Prostate gland (tissue), 2 donors: ENCODE results near the gene LNX2.

Source experiments
- POLR2A ChIP-seq: fragments of 450-650 bp; IDR thresholded peaks from one replicate; pipeline ENCODE4 v1.6.1; 2016; ENCODE audit warnings: antibody characterized with exemption, mild to moderate bottlenecking
- POLR2AphosphoS5 ChIP-seq: sonication (generic); formaldehyde crosslinking; IDR thresholded peaks from one replicate; pipeline ENCODE4 v1.6.1; 2017; ENCODE audit warnings: antibody characterized with exemption
- TF ChIP-seq, protein P1 (sequence below), 4 experiments: fragments of 200-600 bp in 2 of 4; fragments of 450-650 bp in 2 of 4; sonication (generic) in 2 of 4; IDR thresholded peaks; 1 replicate in 3 of 4; 2 replicates in 1 of 4; pipeline ENCODE4 v1.5.1; 2016 to 2019; ENCODE audit warnings: antibody characterized with exemption in 4 of 4, mild to moderate bottlenecking in 2 of 4, moderate library complexity in 2 of 4

DNA sequence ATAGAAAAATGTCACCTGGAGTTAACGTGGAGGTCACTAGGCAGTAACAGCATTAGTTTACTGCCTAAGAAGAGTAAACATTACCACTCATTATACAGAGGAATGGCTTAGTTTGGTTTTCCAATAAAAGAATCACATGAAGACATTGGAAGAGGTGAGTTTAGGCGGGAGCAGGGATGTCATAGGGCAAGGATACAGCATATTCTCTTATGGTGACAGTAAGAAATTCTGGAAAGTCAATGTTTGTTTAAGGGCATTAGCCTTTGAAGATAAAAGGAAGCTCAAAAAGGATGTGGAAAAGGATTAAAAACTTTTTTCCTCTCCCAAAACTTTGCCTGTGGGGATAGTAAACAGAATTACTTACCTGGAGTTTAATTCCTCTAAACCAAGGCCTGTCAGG is 5.5 kb upstream of the LNX2 start:
- TF ChIP-seq POLR2A (no peak), POLR2AphosphoS5 (no peak)
- TF ChIP-seq, protein P1, sequence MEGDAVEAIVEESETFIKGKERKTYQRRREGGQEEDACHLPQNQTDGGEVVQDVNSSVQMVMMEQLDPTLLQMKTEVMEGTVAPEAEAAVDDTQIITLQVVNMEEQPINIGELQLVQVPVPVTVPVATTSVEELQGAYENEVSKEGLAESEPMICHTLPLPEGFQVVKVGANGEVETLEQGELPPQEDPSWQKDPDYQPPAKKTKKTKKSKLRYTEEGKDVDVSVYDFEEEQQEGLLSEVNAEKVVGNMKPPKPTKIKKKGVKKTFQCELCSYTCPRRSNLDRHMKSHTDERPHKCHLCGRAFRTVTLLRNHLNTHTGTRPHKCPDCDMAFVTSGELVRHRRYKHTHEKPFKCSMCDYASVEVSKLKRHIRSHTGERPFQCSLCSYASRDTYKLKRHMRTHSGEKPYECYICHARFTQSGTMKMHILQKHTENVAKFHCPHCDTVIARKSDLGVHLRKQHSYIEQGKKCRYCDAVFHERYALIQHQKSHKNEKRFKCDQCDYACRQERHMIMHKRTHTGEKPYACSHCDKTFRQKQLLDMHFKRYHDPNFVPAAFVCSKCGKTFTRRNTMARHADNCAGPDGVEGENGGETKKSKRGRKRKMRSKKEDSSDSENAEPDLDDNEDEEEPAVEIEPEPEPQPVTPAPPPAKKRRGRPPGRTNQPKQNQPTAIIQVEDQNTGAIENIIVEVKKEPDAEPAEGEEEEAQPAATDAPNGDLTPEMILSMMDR (IDR thresholded peaks at IDR 0.05), result no peak
